GM23248 (cell line): ENCODE results near the gene PHLDB2. TPM values are rescaled to one million over a fixed set of nuclear protein-coding genes. Genes with fewer than 3 reads are reported as not detected.

ENCODE experiments used
- DNase-seq: peaks from one replicate; pipeline ENCODE4 v3.0.0-alpha.2; 2015
- H2AFZ ChIP-seq: fragments of 200-600 bp; sonication (generic); 2 replicates; pipeline ENCODE4 v1.6.1; 2016; ENCODE audit warnings: antibody characterized with exemption
- H3F3A ChIP-seq: fragments of 200-600 bp; sonication (generic); 2 replicates; pipeline ENCODE4 v1.6.1; 2016; ENCODE audit warnings: mild to moderate bottlenecking, antibody characterized with exemption, mixed run types; ENCODE audit not compliant: insufficient read depth
- H3K27ac ChIP-seq: fragments of 200-600 bp; sonication (generic); 2 replicates; pipeline ENCODE4 v1.5.1; 2016; ENCODE audit warnings: mild to moderate bottlenecking
- H3K27me3 ChIP-seq: fragments of 200-600 bp; sonication (generic); replicated peaks from 2 replicates; pipeline ENCODE4 v1.6.1; 2016; ENCODE audit warnings: mild to moderate bottlenecking; ENCODE audit not compliant: insufficient read depth
- H3K36me3 ChIP-seq: fragments of 200-600 bp; sonication (generic); 2 replicates; pipeline ENCODE4 v1.6.1; 2016; ENCODE audit warnings: low read depth, mild to moderate bottlenecking
- H3K4me1 ChIP-seq: fragments of 200-600 bp; sonication (generic); 2 replicates; pipeline ENCODE4 v1.6.1; 2016; ENCODE audit warnings: mild to moderate bottlenecking; ENCODE audit not compliant: insufficient read depth
- H3K4me2 ChIP-seq: fragments of 200-600 bp; sonication (generic); one replicate; pipeline ENCODE4 v1.6.1; 2016; ENCODE audit warnings: mild to moderate bottlenecking; ENCODE audit not compliant: unreplicated experiment
- H3K4me3 ChIP-seq: fragments of 200-600 bp; sonication (generic); 2 replicates; pipeline ENCODE4 v1.5.1; 2016; ENCODE audit warnings: mild to moderate bottlenecking
- H3K79me2 ChIP-seq: fragments of 200-600 bp; sonication (generic); 2 replicates; pipeline ENCODE4 v1.6.1; 2016; ENCODE audit warnings: mild to moderate bottlenecking; ENCODE audit not compliant: insufficient read depth
- H3K9ac ChIP-seq: fragments of 200-600 bp; sonication (generic); 2 replicates; pipeline ENCODE4 v1.6.1; 2016; ENCODE audit warnings: mild to moderate bottlenecking
- H3K9me2 ChIP-seq: fragments of 200-600 bp; sonication (generic); 2 replicates; pipeline ENCODE4 v1.6.1; 2016; ENCODE audit warnings: mixed run types, mild to moderate bottlenecking, moderate library complexity; ENCODE audit not compliant: insufficient read depth
- H3K9me3 ChIP-seq: fragments of 200-600 bp; sonication (generic); one replicate; pipeline ENCODE4 v1.6.1; 2017; ENCODE audit warnings: low read depth
- H4K20me1 ChIP-seq: fragments of 200-600 bp; sonication (generic); 2 replicates; pipeline ENCODE4 v1.6.0; 2016; ENCODE audit not compliant: insufficient read depth
- EZH2 ChIP-seq: fragments of 200-600 bp; sonication (generic); IDR thresholded peaks from 2 replicates; pipeline ENCODE4 v1.6.1; 2018; ENCODE audit warnings: antibody characterized with exemption, mild to moderate bottlenecking; ENCODE audit not compliant: insufficient read depth, poor library complexity, severe bottlenecking
- EZH2phosphoT487 ChIP-seq: fragments of 200-600 bp; sonication (generic); IDR thresholded peaks from 2 replicates; pipeline ENCODE4 v1.6.1; 2018; ENCODE audit warnings: antibody characterized with exemption, moderate library complexity, mild to moderate bottlenecking, low read depth; ENCODE audit not compliant: insufficient read depth
- WGBS, 2 experiments: methylation state at CpG; one replicate each; pipeline ENCODE4 v1.1.6; 2015 to 2017; ENCODE audit warnings: low lambda C conversion rate in 2 of 2, low coverage in 1 of 2; ENCODE audit errors: missing lambda C conversion rate in 2 of 2; 5-methylcytosine and 5-hydroxymethylcytosine counted together
- in situ Hi-C: fragments of 300-500 bp; cut with MboI; formaldehyde crosslinking; loops from 2 replicates; pipeline ENCODE4 v1.15.0; 2020
- polyA plus RNA-seq: library from polyadenylated mRNA; unstranded; fragments of >200 nt; fragmentation: Nextera tagmentation; extraction: Ambion mirVana; gene quantifications from 2 replicates; pipeline ENCODE4 v1.2.1, GENCODE V29; 2016
- total RNA-seq: library from RNA; depleted of rRNA; stranded (reverse); fragments of >200 nt; shearing (Covaris generic); gene quantifications from 2 replicates; pipeline ENCODE4 v1.2.3, GENCODE V29; 2014

PHLDB2 gene
- total and polyA plus RNA-seq, 2 experiments from 2014 or later, result 55.6 to 60.6 TPM

DNA sequence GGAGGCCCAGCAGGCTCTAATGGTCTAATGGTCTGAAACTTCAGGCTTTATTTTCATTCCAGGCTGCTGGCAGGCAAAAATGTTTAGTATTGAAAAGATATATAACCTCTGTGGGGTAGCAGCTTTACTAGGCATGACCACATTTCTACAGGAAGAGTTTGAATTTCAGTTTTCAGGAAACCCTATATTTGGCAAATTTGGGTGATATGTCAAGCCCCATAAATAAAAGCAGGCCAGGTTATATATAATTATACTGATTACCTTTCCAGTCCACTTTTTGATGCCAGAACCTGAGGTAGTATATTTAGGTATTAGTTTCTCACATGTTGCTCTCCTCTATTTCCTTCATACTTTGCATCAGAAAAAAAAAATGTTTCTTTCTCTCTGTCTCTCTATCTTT lies 37.2 kb upstream of the PHLDB2 start:
- Histone ChIP-seq H3K9ac (no peak overlapping the region), H3K4me3 (no peak overlapping the region), H3F3A (no peaks in the 10 kb centered on the region), H3K9me2 (no peaks in the 10 kb centered on the region), H3K79me2 (no peaks in the 10 kb centered on the region), H3K27me3 (no peaks in the 10 kb centered on the region), H2AFZ (no peak overlapping the region), H4K20me1 (no peaks in the 10 kb centered on the region), H3K36me3 (no peaks in the 10 kb centered on the region), H3K4me1 (no peaks in the 10 kb centered on the region), H3K9me3 (no peaks in the 10 kb centered on the region), H3K27ac (no peak overlapping the region), H3K4me2 (no peak overlapping the region)
- DNase-seq, result no peak
- in situ Hi-C loops, result no loop called here
- TF ChIP-seq EZH2phosphoT487, result no peak
- TF ChIP-seq EZH2, result no peak

DNA sequence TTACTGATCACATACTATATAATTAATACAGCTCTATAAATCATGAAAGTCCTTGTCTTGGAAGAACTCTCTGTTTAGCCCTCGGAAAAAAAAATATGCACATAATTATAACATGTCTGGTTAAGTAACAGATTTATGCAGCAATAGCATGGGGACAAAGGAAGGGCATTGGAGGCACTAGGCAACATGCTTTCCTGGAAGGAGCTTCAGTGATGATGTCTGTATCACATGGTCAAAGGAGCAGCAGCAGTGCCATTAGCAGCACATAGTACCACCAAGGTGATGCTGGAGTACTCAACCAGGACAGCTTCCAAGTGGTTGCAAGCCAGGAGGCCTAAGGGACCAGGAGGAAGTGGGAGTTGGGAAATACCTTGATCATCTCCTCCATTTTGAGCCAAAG lies 36.3 kb upstream of the PHLDB2 start:
- no peaks in the 10 kb centered on the region for H3K4me1 ChIP-seq
- H3K9me3 ChIP-seq, result no peaks in the 10 kb centered on the region
- in situ Hi-C loops, result no loop called here
- no peaks in the 10 kb centered on the region for H3K27me3 ChIP-seq
- H2AFZ ChIP-seq, result no peak overlapping the region
- WGBS, 2 experiments, result 88 to 91% methylated on average over 1 of the region's 1 CpG
- no peak overlapping the region for H3K4me3 ChIP-seq
- no peak for TF ChIP-seq EZH2
- no peak for TF ChIP-seq EZH2phosphoT487
- no peak overlapping the region for H3K9ac ChIP-seq
- no peak for DNase-seq
- H3F3A ChIP-seq, result no peaks in the 10 kb centered on the region
- H3K79me2 ChIP-seq, result no peaks in the 10 kb centered on the region
- H3K9me2 ChIP-seq, result no peaks in the 10 kb centered on the region
- H4K20me1 ChIP-seq, result no peaks in the 10 kb centered on the region
- no peak overlapping the region for H3K27ac ChIP-seq
- no peaks in the 10 kb centered on the region for H3K36me3 ChIP-seq
- no peak overlapping the region for H3K4me2 ChIP-seq

DNA sequence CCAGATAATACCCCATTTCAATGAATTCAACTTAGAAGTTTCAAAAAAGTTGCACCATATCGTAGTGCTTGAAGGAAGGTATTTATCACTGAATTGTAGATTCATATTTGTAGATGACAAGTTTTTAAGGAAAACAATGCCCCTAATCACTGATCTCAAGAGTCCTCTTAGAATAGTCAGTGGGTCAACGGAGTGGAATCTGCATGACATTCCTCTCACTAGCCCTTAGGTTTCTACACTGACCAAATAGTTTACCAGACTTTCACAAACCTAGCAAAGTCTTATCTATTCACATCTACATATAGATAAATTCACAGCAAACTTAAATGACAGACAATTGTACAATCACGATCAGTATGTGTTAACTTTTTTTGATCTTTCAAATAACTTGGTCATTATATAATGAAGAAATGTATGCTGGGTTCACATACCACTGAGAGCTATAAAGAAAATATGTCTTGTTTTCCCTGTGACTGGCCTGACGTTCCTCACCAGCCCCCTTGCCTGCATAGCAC lies 35.7 kb upstream of the PHLDB2 start:
- Histone ChIP-seq H4K20me1 (no peaks in the 10 kb centered on the region), H3K4me2 (no peak overlapping the region), H3K9me3 (no peaks in the 10 kb centered on the region), H3K9ac (no peak overlapping the region), H3F3A (no peaks in the 10 kb centered on the region), H3K27ac (no peak overlapping the region), H3K4me1 (no peaks in the 10 kb centered on the region), H2AFZ (no peak overlapping the region), H3K79me2 (no peaks in the 10 kb centered on the region), H3K4me3 (no peak overlapping the region), H3K27me3 (no peaks in the 10 kb centered on the region), H3K9me2 (no peaks in the 10 kb centered on the region), H3K36me3 (no peaks in the 10 kb centered on the region)
- DNase-seq, result no peak
- in situ Hi-C loops, result no loop called here
- WGBS, 2 experiments, result 76 to 82% methylated on average over 4 of the region's 4 CpGs
- TF ChIP-seq EZH2phosphoT487 (no peak), EZH2 (no peak)

DNA sequence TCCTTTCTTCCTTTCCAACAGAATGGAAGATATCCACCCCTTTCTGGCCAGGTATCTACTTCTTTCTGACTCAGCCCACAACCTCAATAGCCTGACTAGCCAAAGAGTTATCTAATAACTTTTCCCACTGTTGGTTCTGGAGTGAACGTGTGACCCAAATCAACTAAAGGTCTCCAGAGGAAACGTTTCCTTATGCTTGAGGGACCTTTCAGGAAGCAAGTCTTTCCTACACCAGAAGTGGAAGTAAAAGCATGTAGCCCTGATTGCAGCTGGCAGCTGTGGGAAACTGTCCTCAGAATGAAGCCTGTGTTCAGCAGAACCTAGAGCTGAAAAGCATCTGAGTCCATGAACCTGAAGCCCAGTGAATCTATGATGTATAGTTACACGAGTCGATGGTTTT lies 34.7 kb upstream of the PHLDB2 start:
- no peak overlapping the region for H3K27ac ChIP-seq

DNA sequence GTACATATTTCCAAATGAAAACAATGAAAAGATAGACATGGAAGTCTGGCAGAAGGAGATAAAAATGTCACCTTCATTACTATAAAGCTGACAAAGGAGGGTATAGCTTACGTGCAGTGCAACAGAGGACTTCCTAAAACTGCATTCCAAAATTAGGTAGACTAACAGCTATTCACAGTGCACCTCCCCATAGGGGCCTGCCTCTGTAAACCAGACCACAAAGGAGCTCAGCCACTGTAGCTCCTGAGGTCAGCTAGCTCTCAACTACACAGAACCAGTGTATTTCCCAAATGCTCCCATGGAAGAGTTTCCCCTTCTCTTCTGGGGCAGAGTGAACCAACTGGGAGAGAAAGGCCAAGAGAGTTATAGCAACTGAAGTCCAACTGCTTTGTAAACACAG lies 31.2 kb upstream of the PHLDB2 start:
- no peaks in the 10 kb centered on the region for H3K79me2 ChIP-seq
- H4K20me1 ChIP-seq, result no peaks in the 10 kb centered on the region
- H3K4me1 ChIP-seq, result no peaks in the 10 kb centered on the region
- TF ChIP-seq EZH2phosphoT487, result no peak
- TF ChIP-seq EZH2, result no peak
- H3K4me3 ChIP-seq, result no peak overlapping the region
- no peaks in the 10 kb centered on the region for H3F3A ChIP-seq
- no peak overlapping the region for H3K27ac ChIP-seq
- WGBS, 2 experiments, result 96 to 100% methylated on average over 1 of the region's 1 CpG
- in situ Hi-C loops, result no loop called here
- H3K27me3 ChIP-seq, result no peaks in the 10 kb centered on the region
- no peaks in the 10 kb centered on the region for H3K9me3 ChIP-seq
- no peak overlapping the region for H2AFZ ChIP-seq
- DNase-seq, result no peak
- H3K4me2 ChIP-seq, result no peak overlapping the region
- H3K9me2 ChIP-seq, result no peaks in the 10 kb centered on the region
- no peaks in the 10 kb centered on the region for H3K36me3 ChIP-seq
- no peak overlapping the region for H3K9ac ChIP-seq

More for the DNA sequence above, 34.7 kb upstream of the PHLDB2 start:
- Histone ChIP-seq H2AFZ (no peak overlapping the region), H3K9me3 (no peaks in the 10 kb centered on the region), H3K79me2 (no peaks in the 10 kb centered on the region), H3K4me1 (no peaks in the 10 kb centered on the region), H3K27me3 (no peaks in the 10 kb centered on the region), H3K9ac (no peak overlapping the region), H3F3A (no peaks in the 10 kb centered on the region), H4K20me1 (no peaks in the 10 kb centered on the region), H3K4me2 (no peak overlapping the region), H3K4me3 (no peak overlapping the region), H3K9me2 (no peaks in the 10 kb centered on the region), H3K36me3 (no peaks in the 10 kb centered on the region)
- DNase-seq, result no peak
- WGBS, 2 experiments, result 75% methylated on average over 4 of the region's 4 CpGs
- in situ Hi-C loops, result no loop called here
- no peak for TF ChIP-seq EZH2
- no peak for TF ChIP-seq EZH2phosphoT487
